Keratinocyte (primary cell): ENCODE data around the gene ACOT7.

Source experiments
- EZH2 ChIP-seq: IDR thresholded peaks from one replicate; pipeline ENCODE4 v1.6.1; 2012; ENCODE audit warnings: inconsistent platforms, mild to moderate bottlenecking, low read length, moderate library complexity
- TF ChIP-seq, protein P1 (sequence below), 3 experiments: IDR thresholded peaks in 1 of 3; conservative IDR thresholded peaks in 1 of 3; optimal IDR thresholded peaks in 1 of 3; 2 replicates in 2 of 3; 3 replicates in 1 of 3; pipeline versions ENCODE3 to v1.5.1; 2011; ENCODE audit warnings: low read length in 3 of 3, mild to moderate bottlenecking in 3 of 3, moderate library complexity in 2 of 3, control low read depth in 1 of 3, inconsistent platforms in 1 of 3; ENCODE audit not compliant: insufficient read depth in 2 of 3; ENCODE audit errors: extremely low read depth in 1 of 3

- TF ChIP-seq, protein P1, sequence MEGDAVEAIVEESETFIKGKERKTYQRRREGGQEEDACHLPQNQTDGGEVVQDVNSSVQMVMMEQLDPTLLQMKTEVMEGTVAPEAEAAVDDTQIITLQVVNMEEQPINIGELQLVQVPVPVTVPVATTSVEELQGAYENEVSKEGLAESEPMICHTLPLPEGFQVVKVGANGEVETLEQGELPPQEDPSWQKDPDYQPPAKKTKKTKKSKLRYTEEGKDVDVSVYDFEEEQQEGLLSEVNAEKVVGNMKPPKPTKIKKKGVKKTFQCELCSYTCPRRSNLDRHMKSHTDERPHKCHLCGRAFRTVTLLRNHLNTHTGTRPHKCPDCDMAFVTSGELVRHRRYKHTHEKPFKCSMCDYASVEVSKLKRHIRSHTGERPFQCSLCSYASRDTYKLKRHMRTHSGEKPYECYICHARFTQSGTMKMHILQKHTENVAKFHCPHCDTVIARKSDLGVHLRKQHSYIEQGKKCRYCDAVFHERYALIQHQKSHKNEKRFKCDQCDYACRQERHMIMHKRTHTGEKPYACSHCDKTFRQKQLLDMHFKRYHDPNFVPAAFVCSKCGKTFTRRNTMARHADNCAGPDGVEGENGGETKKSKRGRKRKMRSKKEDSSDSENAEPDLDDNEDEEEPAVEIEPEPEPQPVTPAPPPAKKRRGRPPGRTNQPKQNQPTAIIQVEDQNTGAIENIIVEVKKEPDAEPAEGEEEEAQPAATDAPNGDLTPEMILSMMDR (optimal IDR thresholded peaks at IDR 0.05 in 1 of 3, IDR thresholded peaks at IDR 0.05 in 1 of 3, conservative IDR thresholded peaks at IDR 0.05 in 1 of 3; ENCODE audit: extremely low read depth in 1 of 3, insufficient read depth in 2 of 3, low read length in 3 of 3): no peak
- TF ChIP-seq EZH2: no peak
Observed at GRCh38 chr1:6224718-6225117, 168.8 kb downstream of the ACOT7 start.
